ENCODE measurements around the gene RNF213.

The RNF213 gene

GRCh38 chr17:80253631-80254395 lies 6.8 kb upstream of the RNF213 start:
- Histone ChIP-seq H3K4me2 (ENCODE audit: low read depth, low read length) (no peak overlapping the region), H3K4me3 (ENCODE audit: low read length) (no peak overlapping the region), H2AFZ (ENCODE audit: low read length) (no peak overlapping the region), H3K9me3 (replicated peaks; ENCODE audit: insufficient read depth, low read length) (no peaks in the 10 kb centered on the region), H3K9me2 (replicated peaks; ENCODE audit: insufficient read depth, low read length) (no peaks in the 10 kb centered on the region), H3K4me1 (ENCODE audit: low read length) (peaks cover 9% of the 10 kb centered on the region), H3K9ac (ENCODE audit: low read length) (no peak overlapping the region), H3K27me3 (replicated peaks; ENCODE audit: insufficient read depth, low read length) (no peaks in the 10 kb centered on the region), H3K36me3 (replicated peaks; ENCODE audit: insufficient read depth, low read length) (no peaks in the 10 kb centered on the region), H4K20me1 (ENCODE audit: insufficient read depth, low read length) (no peaks in the 10 kb centered on the region), H3F3A (ENCODE audit: insufficient read depth, low read length) (peaks cover 16% of the 10 kb centered on the region), H3K79me2 (ENCODE audit: low read length) (no peaks in the 10 kb centered on the region), H3K27ac (ENCODE audit: low read length) (no peak overlapping the region)
- DNase-seq = no peak
- no peak for TF ChIP-seq CTCF (IDR thresholded peaks at IDR 0.05; ENCODE audit: low read length)
- no peak for TF ChIP-seq EZH2phosphoT487 (IDR thresholded peaks at IDR 0.05; ENCODE audit: low read length)
- TF ChIP-seq EZH2 (optimal IDR thresholded peaks at IDR 0.05; ENCODE audit: low read depth, low read length) = no peak

- no peaks in the 10 kb centered on the region for H3K36me3 ChIP-seq (replicated peaks; ENCODE audit: insufficient read depth, low read length)
- no peaks in the 10 kb centered on the region for H3K27me3 ChIP-seq (replicated peaks; ENCODE audit: insufficient read depth, low read length)
- peak overlapping the region; percentile 98 for H2AFZ ChIP-seq (ENCODE audit: low read length)
- H3K4me3 ChIP-seq (ENCODE audit: low read length) = peak overlapping the region; percentile 38
- TF ChIP-seq EZH2phosphoT487 (IDR thresholded peaks at IDR 0.05; ENCODE audit: low read length) = no peak
- no peak for TF ChIP-seq EZH2 (optimal IDR thresholded peaks at IDR 0.05; ENCODE audit: low read depth, low read length)
- no peak for TF ChIP-seq CTCF (IDR thresholded peaks at IDR 0.05; ENCODE audit: low read length)
- H3F3A ChIP-seq (ENCODE audit: insufficient read depth, low read length) = peaks cover 21% of the 10 kb centered on the region
- peak; percentile 95 for DNase-seq
- H3K9me3 ChIP-seq (replicated peaks; ENCODE audit: insufficient read depth, low read length) = no peaks in the 10 kb centered on the region
- peak overlapping the region; percentile 83 for H3K4me2 ChIP-seq (ENCODE audit: low read depth, low read length)
- peak overlapping the region; percentile 88 for H3K27ac ChIP-seq (ENCODE audit: low read length)
- H3K9me2 ChIP-seq (replicated peaks; ENCODE audit: insufficient read depth, low read length) = no peaks in the 10 kb centered on the region
- peaks cover 9% of the 10 kb centered on the region for H3K4me1 ChIP-seq (ENCODE audit: low read length)
- no peaks in the 10 kb centered on the region for H4K20me1 ChIP-seq (ENCODE audit: insufficient read depth, low read length)
- H3K9ac ChIP-seq (ENCODE audit: low read length) = peak overlapping the region; percentile 43; the same call in 1 of the 2 replicates
- H3K79me2 ChIP-seq (ENCODE audit: low read length) = no peaks in the 10 kb centered on the region
These were observed 6.0 kb upstream of the RNF213 start for GRCh38 chr17:80254396-80255251.

- Histone ChIP-seq H3K4me1 (ENCODE audit: low read length) (peaks cover 9% of the 10 kb centered on the region), H4K20me1 (ENCODE audit: insufficient read depth, low read length) (no peaks in the 10 kb centered on the region), H3K27ac (ENCODE audit: low read length) (no peak overlapping the region), H3K79me2 (ENCODE audit: low read length) (no peaks in the 10 kb centered on the region), H3K27me3 (replicated peaks; ENCODE audit: insufficient read depth, low read length) (no peaks in the 10 kb centered on the region), H3K9me3 (replicated peaks; ENCODE audit: insufficient read depth, low read length) (no peaks in the 10 kb centered on the region), H3K9ac (ENCODE audit: low read length) (no peak overlapping the region), H3K9me2 (replicated peaks; ENCODE audit: insufficient read depth, low read length) (no peaks in the 10 kb centered on the region), H3K36me3 (replicated peaks; ENCODE audit: insufficient read depth, low read length) (no peaks in the 10 kb centered on the region), H3F3A (ENCODE audit: insufficient read depth, low read length) (peaks cover 29% of the 10 kb centered on the region), H3K4me2 (ENCODE audit: low read depth, low read length) (no peak overlapping the region), H3K4me3 (ENCODE audit: low read length) (no peak overlapping the region), H2AFZ (ENCODE audit: low read length) (no peak overlapping the region)
- TF ChIP-seq EZH2 (optimal IDR thresholded peaks at IDR 0.05; ENCODE audit: low read depth, low read length) (no peak), CTCF (IDR thresholded peaks at IDR 0.05; ENCODE audit: low read length) (no peak), EZH2phosphoT487 (IDR thresholded peaks at IDR 0.05; ENCODE audit: low read length) (no peak)
- DNase-seq = no peak
These were observed 4.7 kb upstream of the RNF213 start for GRCh38 chr17:80256034-80256350.
